ENCODE results near the gene CEL.

DNA sequence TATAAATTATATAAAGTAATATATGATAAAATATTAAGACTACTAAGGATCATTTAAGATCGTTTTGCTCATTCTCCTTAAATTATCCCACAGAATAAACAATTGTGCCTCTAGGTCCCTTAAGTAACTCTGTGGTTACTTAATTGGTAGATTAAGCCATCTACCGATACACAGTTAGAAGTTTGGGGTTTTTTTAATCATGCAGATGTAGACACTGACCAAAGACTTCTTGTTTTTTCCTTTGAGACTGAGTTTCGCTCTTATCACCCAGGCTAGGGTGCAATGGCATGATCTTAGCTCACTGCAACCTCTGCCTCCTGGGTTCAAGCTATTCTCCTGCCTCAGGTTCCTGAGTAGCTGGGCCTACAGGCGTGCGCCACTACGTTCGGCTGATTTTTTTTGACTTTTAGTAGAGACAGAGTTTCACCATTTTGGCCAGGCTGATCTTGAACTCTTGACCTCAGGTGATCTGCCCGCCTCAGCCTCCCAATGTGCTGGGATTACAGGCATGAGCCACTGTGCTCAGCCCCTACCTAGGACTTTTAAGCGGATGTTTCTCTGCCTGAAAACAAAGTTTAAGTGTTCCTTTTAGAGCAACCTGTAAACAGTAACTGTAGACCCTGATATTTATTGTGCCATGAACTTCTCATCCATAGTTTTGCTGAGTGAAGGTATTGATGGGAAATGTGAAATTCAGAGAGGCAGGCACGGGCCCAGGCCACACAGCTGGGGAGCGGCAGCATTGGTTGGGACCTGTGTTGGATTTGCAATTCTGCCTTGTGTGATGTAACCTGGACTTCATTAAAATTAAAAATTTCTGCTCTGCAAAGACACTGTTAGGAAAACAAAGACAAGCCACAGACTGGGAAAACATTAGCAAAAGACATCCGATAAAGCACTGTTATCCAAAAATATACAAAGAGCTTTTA, 11.6 kb downstream of the CEL start:
- no peak for TF ChIP-seq CTCF (IDR thresholded peaks at IDR 0.05; ENCODE audit: low read depth, low read length)
- TF ChIP-seq, protein P1, sequence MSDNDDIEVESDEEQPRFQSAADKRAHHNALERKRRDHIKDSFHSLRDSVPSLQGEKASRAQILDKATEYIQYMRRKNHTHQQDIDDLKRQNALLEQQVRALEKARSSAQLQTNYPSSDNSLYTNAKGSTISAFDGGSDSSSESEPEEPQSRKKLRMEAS (IDR thresholded peaks at IDR 0.05; ENCODE audit: low read depth, low read length): no peak
